K562 (cell line): Measurements from ENCODE around the gene COBLL1. TPM values are rescaled to one million over a fixed set of nuclear protein-coding genes. Genes with fewer than 3 reads are reported as not detected.

ENCODE experiments used
- ATAC-seq: fragments of 200-7000 bp; cut with Tn5 transposase; 3 replicates; pipeline ENCODE4 v1.9.1; 2020; ENCODE audit warnings: moderate library complexity
- BruUV-seq: library from RNA; stranded (reverse); fragments of 400-500 nt; replicated peaks from 2 replicates; lab custom pipeline; 2021; lab: Mats Ljungman, UMichigan
- CTCF ChIA-PET: fragments of 300-600 bp; formaldehyde crosslinking; extraction: SDS; loops from one replicate; lab custom pipeline; 2021; ENCODE audit warnings: low intra/inter-chr PET ratio; lab: Yijun Ruan, JAX
- POLR2A ChIA-PET: fragments of 300-600, 350-650 bp; sonication (Branson Sonifier 250); formaldehyde crosslinking; extraction: SDS; loops from one replicate; lab custom pipeline; 2021; ENCODE audit warnings: antibody characterized with exemption, inconsistent platforms; lab: Yijun Ruan, JAX
- DNase-seq, 4 experiments: peaks; one replicate each; pipeline versions ENCODE4 v3.0.0 to v3.0.0-alpha.2; 2011 to 2018; ENCODE audit warnings: low spot score in 3 of 4, mixed read lengths in 3 of 4; ENCODE audit errors: extremely low read depth in 1 of 4
- FAIRE-seq: peaks from 2 replicates; lab custom pipeline; 2011; peaks lifted over from hg19 to GRCh38; lab: Jason Lieb, UNC
- H2AFZ ChIP-seq: 2 replicates; pipeline ENCODE4 v1.6.0; 2011; ENCODE audit warnings: low read depth, low read length, control low read depth, inconsistent platforms
- H3K27ac ChIP-seq: fragments of 200-600 bp; 3 replicates; pipeline ENCODE4 v1.8.0; 2011; ENCODE audit warnings: low read depth, mild to moderate bottlenecking, control low read depth, inconsistent platforms, low read length, moderate library complexity, mixed read lengths; ENCODE audit errors: extremely low read depth
- H3K27me3 ChIP-seq, 2 experiments: fragments of 300-600 bp in 1 of 2; 2 replicates in 1 of 2; 3 replicates in 1 of 2; pipeline versions ENCODE4 v1.6.0 to v1.8.0; 2011; ENCODE audit warnings: inconsistent platforms in 2 of 2, low read length in 2 of 2, mild to moderate bottlenecking in 1 of 2, mixed read lengths in 1 of 2, moderate library complexity in 1 of 2; ENCODE audit not compliant: control insufficient read depth in 2 of 2, insufficient read depth in 2 of 2
- H3K36me3 ChIP-seq: fragments of 300-600 bp; 3 replicates; pipeline ENCODE4 v1.8.0; 2011; ENCODE audit warnings: mild to moderate bottlenecking, low read length, inconsistent platforms; ENCODE audit not compliant: control insufficient read depth, insufficient read depth
- H3K4me1 ChIP-seq, 2 experiments: fragments of 200-600 bp in 1 of 2; replicated peaks in 1 of 2; 2 replicates in 1 of 2; 3 replicates in 1 of 2; pipeline versions ENCODE4 v1.5.1 to v1.8.0; 2011; ENCODE audit warnings: inconsistent platforms in 2 of 2, low read length in 2 of 2, mild to moderate bottlenecking in 1 of 2, mixed read lengths in 1 of 2, moderate library complexity in 1 of 2; ENCODE audit not compliant: control insufficient read depth in 2 of 2, insufficient read depth in 2 of 2
- H3K4me2 ChIP-seq: 2 replicates; pipeline ENCODE4 v1.6.1; 2011; ENCODE audit warnings: low read length, control low read depth, inconsistent platforms, mixed read lengths; ENCODE audit not compliant: insufficient read depth
- H3K4me3 ChIP-seq: fragments of 200-600 bp; sonication (generic), shearing (Covaris generic); 2 replicates; pipeline ENCODE4 v1.5.1; 2016; ENCODE audit warnings: control low read depth, inconsistent platforms
- H3K79me2 ChIP-seq: fragments of 200-600 bp; 3 replicates; pipeline ENCODE4 v1.8.0; 2011; ENCODE audit warnings: low read length, inconsistent platforms; ENCODE audit not compliant: control insufficient read depth, insufficient read depth
- H3K9ac ChIP-seq, 2 experiments: 2 replicates each; pipeline versions ENCODE4 v1.6.0 to v1.6.1; 2011; ENCODE audit warnings: low read depth in 2 of 2, low read length in 2 of 2, control low read depth in 1 of 2, inconsistent platforms in 1 of 2, mild to moderate bottlenecking in 1 of 2, mixed read lengths in 1 of 2; ENCODE audit not compliant: insufficient read depth in 1 of 2
- H3K9me1 ChIP-seq: one replicate; pipeline ENCODE4 v1.6.0; 2011; ENCODE audit warnings: inconsistent platforms, mild to moderate bottlenecking, low read length, moderate library complexity; ENCODE audit not compliant: control insufficient read depth, insufficient read depth
- H3K9me3 ChIP-seq: replicated peaks from 2 replicates; pipeline ENCODE4 v1.5.1; 2011; ENCODE audit warnings: low read depth, low read length, inconsistent platforms; ENCODE audit not compliant: control insufficient read depth, insufficient read depth
- H4K20me1 ChIP-seq: replicated peaks from 2 replicates; pipeline ENCODE4 v1.6.1; 2011; ENCODE audit warnings: low read length, inconsistent platforms, mixed read lengths; ENCODE audit not compliant: control insufficient read depth, insufficient read depth
- BDP1 ChIP-seq: IDR thresholded peaks from 3 replicates; pipeline ENCODE4 v1.6.1; 2011; ENCODE audit not compliant: insufficient read length, insufficient read depth
- DMBX1 ChIP-seq: fragments of 250-450 bp; sonication (Bioruptor Pico); IDR thresholded peaks from 2 replicates; pipeline ENCODE4 v1.8.0; 2022; ENCODE audit warnings: inconsistent platforms, mild to moderate bottlenecking, moderate library complexity, borderline replicate concordance
- ESRRB ChIP-seq: fragments of 250-450 bp; sonication (Bioruptor Pico); IDR thresholded peaks from 2 replicates; pipeline ENCODE4 v1.5.0; 2020; ENCODE audit warnings: mild to moderate bottlenecking, moderate library complexity, borderline replicate concordance
- LEF1 ChIP-seq: fragments of 450-650 bp; IDR thresholded peaks from 2 replicates; pipeline ENCODE4 v1.6.1; 2016; ENCODE audit warnings: mild to moderate bottlenecking
- MAFK ChIP-seq: IDR thresholded peaks from 2 replicates; pipeline ENCODE4 v1.6.1; 2011; ENCODE audit warnings: low read length, improper control_type of control experiment
- MCM7 ChIP-seq, 2 experiments: fragments of 450-650 bp; IDR thresholded peaks; 2 replicates each; pipeline ENCODE4 v1.6.1; 2016 to 2018
- NFIX ChIP-seq: fragments of 250-450 bp; sonication (Bioruptor Pico); IDR thresholded peaks from 2 replicates; pipeline ENCODE4 v1.4.0; 2020; ENCODE audit warnings: low read depth, mild to moderate bottlenecking, moderate library complexity
- PRDM10 ChIP-seq: fragments of 450-650 bp; IDR thresholded peaks from 2 replicates; pipeline ENCODE4 v1.6.1; 2018; ENCODE audit not compliant: partially characterized antibody
- RCOR1 ChIP-seq, 2 experiments: IDR thresholded peaks; 2 replicates each; pipeline ENCODE4 v1.6.1; 2012; ENCODE audit warnings: low read depth in 2 of 2, low read length in 2 of 2, borderline replicate concordance in 1 of 2, improper control_type of control experiment in 1 of 2
- TCF7 ChIP-seq: sonication (generic); IDR thresholded peaks from 2 replicates; pipeline ENCODE4 v1.6.1; 2016; ENCODE audit warnings: antibody characterized with exemption, borderline replicate concordance
- TGIF2 ChIP-seq: sonication (generic); formaldehyde crosslinking; IDR thresholded peaks from 2 replicates; pipeline ENCODE4 v1.8.1; 2022; ENCODE audit warnings: mild to moderate bottlenecking, missing genetic modification reagents, moderate library complexity
- TRIM25 ChIP-seq: fragments of 450-650 bp; IDR thresholded peaks from 2 replicates; pipeline ENCODE4 v1.7.0; 2016; ENCODE audit warnings: borderline replicate concordance
- ZNF583 ChIP-seq: fragments of 250-450 bp; sonication (Bioruptor Pico); IDR thresholded peaks from 2 replicates; pipeline ENCODE4 v1.4.0; 2020
- WGBS: fragments of 100-300 bp; shearing (Covaris generic); methylation state at CpG from one replicate; pipeline ENCODE4 v1.1.6; 2016; ENCODE audit warnings: low coverage, mixed read lengths; ENCODE audit not compliant: insufficient coverage; ENCODE audit errors: missing lambda C conversion rate; 5-methylcytosine and 5-hydroxymethylcytosine counted together
- in situ Hi-C: fragments of 300-500 bp; cut with MboI; formaldehyde crosslinking; loops from 4 replicates; pipeline ENCODE4 v1.15.0; 2018; ENCODE audit warnings: inconsistent platforms, mixed read lengths
- intact Hi-C: fragments of 100-400 bp; cut with micrococcal nuclease; formaldehyde crosslinking; loops from 2 replicates; pipeline ENCODE4 v1.14.2; 2022
- polyA plus RNA-seq, 8 experiments: library from polyadenylated mRNA; depleted of rRNA in 4 of 8; stranded (reverse) in 5 of 8; unstranded in 3 of 8; fragments of >200 nt; fragmentation: Nextera tagmentation in 2 of 8; fragmentation: Illumina TruSeq in 1 of 8; extraction: Ambion mirVana in 2 of 8; extraction: Trizol in 1 of 8; gene quantifications; 2 replicates each; pipeline versions ENCODE4 v1.2.1 to v1.2.3, GENCODE V29; 2011 to 2014; ENCODE audit warnings: inconsistent platforms in 1 of 8, missing spikeins in 1 of 8
- total RNA-seq, 7 experiments: library from RNA; depleted of rRNA in 6 of 7; stranded (reverse); fragments of >200 nt in 6 of 7; fragmentation: Illumina TruSeq in 2 of 7; extraction: Trizol in 2 of 7; gene quantifications; 2 replicates each; pipeline versions ENCODE4 v1.2.1 to v1.2.3, GENCODE V29; 2011 to 2021; ENCODE audit warnings: low replicate concordance in 1 of 7

The COBLL1 gene
- total and polyA plus RNA-seq, 9 of the 15 experiments (the other 6 are each of a cell fraction or from before 2014, with no cell fraction given), result 0.07 to 1.6 (median 0.71) TPM

- in situ Hi-C loops, result no loop called here
- POLR2A ChIA-PET, result no interaction called here
- Histone ChIP-seq H3K27me3 (no peaks in the 10 kb centered on the region), H3K27ac (no peak overlapping the region), H2AFZ (no peak overlapping the region), H4K20me1 (no peaks in the 10 kb centered on the region), H3K36me3 (no peaks in the 10 kb centered on the region), H3K4me1 (no peaks in the 10 kb centered on the region), H3K4me3 (no peak overlapping the region), H3K9me1 (no peaks in the 10 kb centered on the region), H3K9me3 (no peaks in the 10 kb centered on the region), H3K79me2 (no peaks in the 10 kb centered on the region), H3K9ac (no peak overlapping the region), H3K4me2 (no peak overlapping the region)
- DNase-seq (no peak), FAIRE-seq (no peak), ATAC-seq (no peak)
- CTCF ChIA-PET, result no interaction called here
- WGBS, result 8% methylated on average over 3 of the region's 3 CpGs
- intact Hi-C loops, result no loop called here
- BruUV-seq, result no TSS peak
- no peak for TF ChIP-seq TRIM25
- no peak for TF ChIP-seq ESRRB
- no peak for TF ChIP-seq MCM7 (IDR thresholded peaks at IDR 0.05)
- TF ChIP-seq ZNF583 (CRISPR knock-in tag), result no peak
- no peak for TF ChIP-seq MAFK
- TF ChIP-seq NFIX (CRISPR knock-in tag), result no peak
- TF ChIP-seq DMBX1 (CRISPR knock-in tag), result no peak
- TF ChIP-seq RCOR1 (IDR thresholded peaks at IDR 0.05; ENCODE audit: borderline replicate concordance in 1 of 2, low read depth in 2 of 2, low read length in 2 of 2), result no peak
- TF ChIP-seq BDP1, result no peak
- TF ChIP-seq LEF1, result no peak
- TF ChIP-seq TCF7, result no peak
- no peak for TF ChIP-seq TGIF2 (CRISPR knock-in tag)
- TF ChIP-seq PRDM10, result no peak
Measured at GRCh38 chr2:164764996-164765395, 76.6 kb downstream of the COBLL1 start.
